Testis (tissue), 3 donors: Measurements from ENCODE around the gene GRIK4. TPM values are rescaled to one million over a fixed set of nuclear protein-coding genes. Genes with fewer than 3 reads are reported as not detected.

ENCODE experiments used
- DNase-seq: peaks from one replicate; pipeline ENCODE4 v3.0.0-alpha.2; 2019
- H3K27ac ChIP-seq, 2 donors: fragments of 200-600 bp; sonication (generic); one replicate each; pipeline ENCODE4 v1.5.1; 2019
- H3K27me3 ChIP-seq: fragments of 200-600 bp; sonication (generic); one replicate; pipeline ENCODE4 v1.5.1; 2019
- H3K36me3 ChIP-seq: fragments of 200-600 bp; sonication (generic); one replicate; pipeline ENCODE4 v1.5.1; 2017; ENCODE audit warnings: low read depth; ENCODE audit errors: missing control alignments
- H3K4me1 ChIP-seq: fragments of 200-600 bp; sonication (generic); one replicate; pipeline ENCODE4 v1.5.1; 2019
- H3K4me3 ChIP-seq, 2 donors: fragments of 200-600 bp; sonication (generic); one replicate each; pipeline ENCODE4 v1.5.1; 2017 to 2019
- H3K9me3 ChIP-seq: fragments of 200-600 bp; sonication (generic); one replicate; pipeline ENCODE4 v1.5.1; 2017
- CTCF ChIP-seq, 3 experiments: fragments of 450-650 bp in 2 of 3; fragments of 200-600 bp in 1 of 3; sonication (generic) in 1 of 3; IDR thresholded peaks; one replicate each; pipeline ENCODE4 v1.5.1; 2016 to 2019; ENCODE audit warnings: antibody characterized with exemption in 3 of 3, mild to moderate bottlenecking in 2 of 3, moderate library complexity in 1 of 3
- POLR2A ChIP-seq: fragments of 450-650 bp; IDR thresholded peaks from one replicate; pipeline ENCODE4 v1.6.1; 2017; ENCODE audit warnings: antibody characterized with exemption, mild to moderate bottlenecking, moderate library complexity
- WGBS, 2 donors: methylation state at CpG; one replicate each; pipeline ENCODE4 v1.1.5; 2018; 5-methylcytosine and 5-hydroxymethylcytosine counted together
- intact Hi-C: fragments of 100-400 bp; cut with DNase I; formaldehyde crosslinking; loops from one replicate; pipeline ENCODE4 v1.15.1; 2023; ENCODE audit warnings: low total_unique reads
- polyA plus RNA-seq: library from polyadenylated mRNA; stranded (reverse); fragments of 350-450 nt; fragmentation: Illumina TruSeq; extraction: RNeasy Lipid Tissue Mini Kit (QIAGEN cat#74804); gene quantifications from one replicate; pipeline ENCODE4 v1.2.3, GENCODE V29; 2014; ENCODE audit warnings: low read depth, low replicate concordance; ENCODE audit not compliant: insufficient read depth
- total RNA-seq, 2 donors: library from RNA; depleted of rRNA; stranded (reverse); fragments of >200 nt; gene quantifications; one replicate each; pipeline ENCODE4 v1.2.3, GENCODE V29; 2016

The GRIK4 gene
- total and polyA plus RNA-seq, 3 donors from 2014 or later = 2.6 to 3.0 (median 2.6) TPM

GRCh38 chr11:120610111-120610510, 98.6 kb downstream of the GRIK4 start:
- 91 to 93% methylated on average over 8 of the region's 8 CpGs for WGBS, 2 donors
- intact Hi-C loops = no loop called here
- Histone ChIP-seq H3K4me3 (no peak overlapping the region), H3K27ac (no peak overlapping the region), H3K36me3 (no peaks in the 10 kb centered on the region), H3K27me3 (no peaks in the 10 kb centered on the region), H3K9me3 (no peaks in the 10 kb centered on the region), H3K4me1 (no peaks in the 10 kb centered on the region)
- no peak for DNase-seq
- TF ChIP-seq POLR2A = no peak
- TF ChIP-seq CTCF (IDR thresholded peaks at IDR 0.05) = no peak

DNA sequence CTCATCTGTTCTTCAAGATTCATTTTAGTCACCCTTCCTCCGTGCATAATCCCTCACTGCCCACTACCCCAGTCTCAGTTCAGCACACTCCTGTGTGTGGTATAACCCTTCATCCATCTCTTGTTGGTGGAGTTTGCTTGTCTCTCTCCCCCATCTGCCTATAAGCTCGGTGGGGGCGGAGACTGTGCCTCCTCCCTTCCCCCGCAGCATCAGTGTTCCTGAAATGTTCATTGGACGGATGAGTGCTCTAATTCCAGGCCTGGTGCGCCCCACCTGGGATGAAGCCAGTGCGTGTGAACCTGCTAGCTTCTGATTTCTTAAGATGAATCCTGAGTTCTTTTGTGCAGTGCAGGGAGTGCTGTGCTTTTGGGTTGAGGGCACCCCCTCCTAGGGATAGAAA, 100.0 kb downstream of the GRIK4 start:
- Histone ChIP-seq H3K36me3 (no peaks in the 10 kb centered on the region), H3K27me3 (no peaks in the 10 kb centered on the region), H3K4me1 (no peaks in the 10 kb centered on the region), H3K4me3 (no peak overlapping the region), H3K9me3 (no peaks in the 10 kb centered on the region), H3K27ac (no peak overlapping the region)
- DNase-seq = no peak
- TF ChIP-seq POLR2A (no peak), CTCF (IDR thresholded peaks at IDR 0.05) (no peak)
- intact Hi-C loops = no loop called here
- WGBS, 2 donors = 83 to 88% methylated on average over 7 of the region's 7 CpGs

DNA sequence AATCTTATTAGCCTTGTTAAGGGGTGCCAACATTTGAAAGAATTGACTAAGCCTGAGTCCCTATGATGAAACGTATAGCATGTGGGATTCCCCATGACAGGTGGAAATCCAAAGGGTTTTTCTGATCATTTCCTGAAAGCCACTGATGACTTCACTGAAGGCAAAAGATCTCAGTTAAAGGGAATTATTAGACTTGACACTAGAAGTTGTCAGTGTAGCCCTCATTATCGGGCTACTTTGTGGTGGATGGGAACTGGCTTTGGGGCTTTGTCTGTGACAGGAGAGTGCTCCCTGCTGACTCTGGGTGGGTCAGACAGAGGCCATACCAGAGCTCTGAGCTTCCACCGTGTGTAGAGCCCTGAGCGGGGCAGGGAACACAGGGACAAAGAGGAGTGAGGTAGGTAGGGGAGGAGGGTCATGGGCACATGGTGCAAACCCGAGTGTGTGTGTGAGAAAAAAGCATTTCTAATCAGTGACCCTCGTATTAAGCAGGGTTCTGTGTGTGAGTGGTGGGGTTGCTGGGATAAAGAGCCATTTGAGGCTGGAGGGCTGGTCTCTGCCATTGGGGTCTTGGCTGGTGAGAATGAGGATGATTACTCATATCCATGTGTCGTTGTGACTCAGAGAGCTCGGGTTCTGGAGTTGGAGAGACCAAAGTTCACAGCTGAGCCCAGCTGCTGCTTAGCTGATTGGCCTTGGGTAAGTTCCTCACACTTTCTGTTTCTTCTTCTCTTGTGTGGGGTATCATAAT, 101.1 kb downstream of the GRIK4 start:
- H3K9me3 ChIP-seq = no peaks in the 10 kb centered on the region
- H3K4me1 ChIP-seq = no peaks in the 10 kb centered on the region
- H3K4me3 ChIP-seq = no peak overlapping the region
- H3K27ac ChIP-seq = no peak overlapping the region
- WGBS, 2 donors = 68 to 72% methylated on average over 8 of the region's 8 CpGs
- TF ChIP-seq POLR2A (no peak), CTCF (IDR thresholded peaks at IDR 0.05) (no peak)
- intact Hi-C loops = no loop called here
- no peaks in the 10 kb centered on the region for H3K36me3 ChIP-seq
- DNase-seq = no peak
- no peaks in the 10 kb centered on the region for H3K27me3 ChIP-seq

- 75% methylated on average over 5 to 6 of the region's 6 CpGs for WGBS, 2 donors
- intact Hi-C loops = no loop called here
Observed at GRCh38 chr11:120613264-120614226, 102.0 kb downstream of the GRIK4 start.

More at GRCh38 chr11:120613264-120614226, 102.0 kb downstream of the GRIK4 start:
- no peaks in the 10 kb centered on the region for H3K27me3 ChIP-seq
- H3K4me3 ChIP-seq = no peak overlapping the region
- H3K36me3 ChIP-seq = no peaks in the 10 kb centered on the region
- TF ChIP-seq POLR2A = no peak
- no peak for TF ChIP-seq CTCF (IDR thresholded peaks at IDR 0.05)
- DNase-seq = no peak
- H3K4me1 ChIP-seq = no peaks in the 10 kb centered on the region
- H3K9me3 ChIP-seq = no peaks in the 10 kb centered on the region
- H3K27ac ChIP-seq = no peak overlapping the region
